Measurements from ENCODE around the gene LUC7L2.
A peak's percentile ranks its signal among the peaks of the same experiment; 100 is the strongest.
"Not testable (repeated sequence)": the region's sequence is repeated elsewhere in the genome, so short reads cannot be mapped to it uniquely, and the experiment has no call there.

The LUC7L2 gene

GRCh38 chr7:139403601-139404000, 43.9 kb downstream of the LUC7L2 start:
- no peak for DNase-seq

GRCh38 chr7:139407555-139407954, 47.9 kb downstream of the LUC7L2 start:
- no peak for DNase-seq

DNA sequence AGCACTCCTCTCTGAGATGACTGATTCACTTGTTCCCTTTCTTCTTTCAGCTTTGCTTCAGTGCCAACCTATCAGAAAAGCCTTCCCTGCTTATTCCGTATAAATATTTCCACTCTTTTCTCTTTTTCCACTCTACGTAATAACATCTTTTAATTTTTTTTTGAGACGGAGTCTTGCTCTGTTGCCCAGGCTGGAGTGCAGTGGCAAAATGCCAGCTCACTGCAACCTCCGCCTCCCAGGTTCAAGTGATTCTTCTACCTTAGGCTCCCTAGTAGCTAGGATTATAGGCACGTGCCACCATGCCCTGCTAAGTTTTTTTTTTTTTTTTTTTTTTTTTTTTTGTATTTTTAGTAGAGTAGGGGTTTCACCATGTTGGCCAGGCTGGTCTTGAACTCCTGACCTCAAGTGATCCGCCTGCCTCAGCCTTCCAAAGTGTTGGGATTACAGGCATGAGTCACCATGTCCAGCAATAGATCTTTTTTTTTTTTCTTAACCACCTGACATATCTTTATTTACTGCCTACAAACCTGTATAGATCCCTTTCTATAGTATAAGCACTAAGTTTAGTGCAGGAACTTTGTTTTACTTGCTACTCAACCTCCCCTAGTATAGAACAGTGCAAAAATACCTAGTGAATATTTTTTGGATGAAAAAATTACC, 55.2 kb downstream of the LUC7L2 start:
- not testable (repeated sequence) for DNase-seq

DNA sequence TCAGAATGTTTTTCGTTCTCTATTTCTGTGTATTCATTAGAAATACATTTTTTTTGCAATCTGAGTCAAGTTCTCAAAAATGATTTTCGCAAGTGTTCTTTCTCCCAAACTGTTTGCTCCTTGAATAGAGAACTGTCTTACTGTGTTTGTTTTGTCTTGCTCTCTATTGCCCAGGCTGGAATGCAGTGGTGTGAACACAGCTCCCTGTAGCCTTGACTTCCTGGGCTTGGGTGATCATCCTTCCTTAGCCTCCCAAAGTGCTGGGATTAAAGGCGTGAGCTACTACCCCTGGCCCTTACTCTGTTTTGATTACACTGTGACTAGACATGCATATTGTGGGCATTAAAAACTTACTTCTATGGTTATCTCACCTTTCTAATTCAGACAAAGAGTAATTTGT, 56.7 kb downstream of the LUC7L2 start:
- no peak for DNase-seq

GRCh38 chr7:139417478-139417877, 57.8 kb downstream of the LUC7L2 start:
- no peak for DNase-seq

GRCh38 chr7:139421123-139421522, 61.4 kb downstream of the LUC7L2 start:
- no peak for DNase-seq

DNA sequence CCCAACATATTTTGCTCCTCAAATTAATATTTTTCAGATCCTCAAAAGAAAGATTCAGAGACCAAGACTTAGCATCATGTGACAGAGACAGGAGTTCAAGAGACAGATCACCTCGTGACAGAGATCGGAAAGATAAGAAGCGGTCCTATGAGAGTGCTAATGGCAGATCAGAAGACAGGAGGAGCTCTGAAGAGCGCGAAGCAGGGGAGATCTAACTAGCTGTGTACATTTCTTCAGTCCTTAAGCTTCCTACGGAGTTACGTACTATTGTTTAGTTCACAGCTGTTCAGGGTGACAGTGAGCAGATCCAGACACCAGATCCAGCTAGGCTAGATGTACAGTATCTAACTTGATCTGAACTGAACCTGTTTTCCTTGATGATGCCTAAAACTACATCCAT, 62.4 kb downstream of the LUC7L2 start:
- no peak for DNase-seq

- no peak for DNase-seq
Measured at GRCh38 chr7:139423091-139423490, 63.4 kb downstream of the LUC7L2 start.

- DNase-seq = no peak
Measured at GRCh38 chr7:139424004-139424403, 64.3 kb downstream of the LUC7L2 start.

DNA sequence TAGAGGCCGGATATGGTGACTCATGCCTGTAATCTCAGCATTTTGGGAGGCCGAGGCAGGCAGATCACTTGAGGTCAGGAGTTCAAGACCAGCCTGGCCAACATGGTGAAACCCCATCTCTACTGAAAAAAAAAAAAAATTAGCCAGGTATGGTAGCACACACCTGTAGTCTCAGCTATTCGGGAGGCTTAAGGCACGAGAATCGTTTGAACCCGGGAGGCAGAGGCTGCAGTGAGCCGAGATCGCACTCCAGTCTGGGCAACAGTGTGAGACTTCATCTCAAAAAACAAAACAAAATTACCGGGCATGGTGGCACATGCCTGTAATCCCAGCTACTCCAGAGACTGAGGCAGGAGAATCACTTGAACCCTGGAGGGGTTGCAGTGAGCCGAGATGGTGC, 66.0 kb downstream of the LUC7L2 start:
- DNase-seq = not testable (repeated sequence)

DNA sequence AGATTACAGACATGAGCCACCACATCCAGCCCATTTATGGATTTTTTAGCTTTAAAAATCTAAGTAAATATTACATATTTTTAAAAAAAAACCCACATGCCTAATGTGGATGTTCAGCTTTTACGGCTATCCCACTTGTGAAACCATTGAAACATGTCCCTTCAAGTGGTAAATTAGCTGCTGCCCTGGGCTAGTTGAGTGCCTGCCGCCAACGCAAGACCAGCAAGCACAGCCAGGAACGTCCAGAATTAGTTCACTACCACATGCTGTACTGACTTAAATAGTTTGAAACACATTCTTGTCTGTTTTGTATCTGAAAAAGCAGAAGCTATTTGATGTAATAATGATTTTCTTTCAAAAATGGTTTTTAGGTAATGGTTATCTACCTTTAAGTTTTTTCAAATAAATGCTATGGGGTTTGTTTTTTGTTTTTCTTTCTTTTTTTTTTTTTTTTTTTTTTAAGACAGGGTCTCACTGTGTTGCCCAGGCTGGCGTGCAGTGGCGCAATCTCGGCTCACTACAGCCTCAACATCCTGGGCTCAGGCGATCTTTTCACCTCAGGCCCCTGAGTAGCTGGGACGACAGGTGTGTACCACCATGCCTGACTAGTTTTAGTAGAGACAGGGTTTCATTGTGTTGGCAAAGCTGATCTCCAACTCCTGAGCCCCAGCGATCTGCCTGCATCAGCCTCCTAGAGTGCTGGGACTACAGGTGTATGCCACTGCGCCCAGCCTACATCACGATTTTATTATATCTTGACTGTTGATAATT, 66.7 kb downstream of the LUC7L2 start:
- DNase-seq = no peak

GRCh38 chr7:139427029-139427420, 67.3 kb downstream of the LUC7L2 start:
- DNase-seq = no peak

DNA sequence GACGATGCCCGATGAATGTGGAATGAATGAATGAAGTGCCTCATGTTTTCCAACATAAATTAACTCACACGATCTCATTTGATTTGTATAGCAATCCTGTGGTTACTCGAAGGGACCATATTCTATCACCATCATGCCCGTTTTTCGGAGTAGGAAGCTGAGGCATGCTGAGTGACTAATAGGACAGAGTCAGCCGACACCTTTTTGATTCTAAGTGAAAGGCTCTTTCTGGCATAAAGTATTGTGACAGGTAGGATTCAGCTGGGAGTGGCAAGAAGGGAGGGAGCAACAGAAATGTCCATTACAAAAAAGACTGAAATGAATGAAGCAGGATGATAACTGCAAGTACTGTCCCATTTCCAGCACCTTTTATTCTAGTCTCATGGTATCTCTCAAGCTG, 68.1 kb downstream of the LUC7L2 start:
- DNase-seq = no peak

DNA sequence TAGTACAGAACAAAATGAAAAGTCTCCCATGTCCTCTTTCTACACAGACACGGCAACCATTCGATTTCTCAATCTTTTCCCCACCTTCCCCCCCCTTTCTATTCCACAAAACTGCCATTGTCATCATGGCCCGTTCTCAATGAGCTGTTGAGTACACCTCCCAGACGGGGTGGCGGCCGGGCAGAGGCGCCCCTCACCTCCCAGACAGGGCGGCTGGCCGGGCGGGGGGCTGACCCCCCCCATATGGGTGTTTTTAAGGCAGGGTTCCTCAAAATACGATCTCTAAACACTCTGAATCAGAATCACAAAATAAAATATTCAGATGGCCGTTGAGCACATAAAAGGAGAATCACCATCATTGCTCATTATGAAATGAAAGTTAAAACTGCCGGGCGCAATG, 70.0 kb downstream of the LUC7L2 start:
- DNase-seq = not testable (repeated sequence)

- no peak for DNase-seq
Measured at GRCh38 chr7:139430443-139430842, 70.7 kb downstream of the LUC7L2 start.

DNA sequence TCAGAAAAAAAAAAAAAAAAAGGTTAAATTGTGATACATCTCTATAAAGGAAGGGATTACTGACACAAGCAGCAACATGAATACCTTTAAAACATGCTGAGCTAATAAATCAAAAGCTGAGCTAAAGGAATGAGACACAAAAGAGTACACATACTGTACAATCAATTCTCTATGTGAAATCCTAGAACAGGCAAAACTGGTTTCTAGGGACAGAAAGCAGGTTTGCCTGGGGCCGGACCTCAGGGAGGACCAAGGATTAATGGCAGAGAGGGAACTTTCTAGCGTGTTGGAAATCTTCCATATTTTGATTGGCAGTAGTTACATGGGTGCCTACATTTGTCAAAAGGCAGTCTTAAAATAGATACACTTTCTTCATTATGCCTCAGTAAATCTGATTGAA, 71.3 kb downstream of the LUC7L2 start:
- DNase-seq = no peak

- no peak for DNase-seq
Measured at GRCh38 chr7:139431459-139431858, 71.8 kb downstream of the LUC7L2 start.

DNA sequence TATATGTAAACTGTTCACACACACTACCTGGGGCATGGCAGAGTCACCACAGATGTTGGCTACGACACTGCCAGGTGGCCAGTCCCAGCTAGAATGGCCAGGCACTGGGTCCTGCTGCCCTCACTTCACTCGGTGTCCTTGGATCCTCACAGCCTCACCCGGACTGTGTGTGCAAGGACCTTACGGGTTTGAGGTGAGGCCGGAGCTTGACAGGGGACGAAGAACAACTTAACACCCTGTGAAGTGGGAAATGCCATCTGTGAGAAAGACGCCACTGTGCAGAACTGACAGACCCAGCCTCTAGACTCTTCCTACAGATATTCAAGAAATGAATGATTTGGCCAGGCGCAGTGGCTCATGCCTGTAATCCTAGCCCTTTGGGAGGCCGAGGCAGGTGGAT, 77.1 kb downstream of the LUC7L2 start:
- no peak for DNase-seq

DNA sequence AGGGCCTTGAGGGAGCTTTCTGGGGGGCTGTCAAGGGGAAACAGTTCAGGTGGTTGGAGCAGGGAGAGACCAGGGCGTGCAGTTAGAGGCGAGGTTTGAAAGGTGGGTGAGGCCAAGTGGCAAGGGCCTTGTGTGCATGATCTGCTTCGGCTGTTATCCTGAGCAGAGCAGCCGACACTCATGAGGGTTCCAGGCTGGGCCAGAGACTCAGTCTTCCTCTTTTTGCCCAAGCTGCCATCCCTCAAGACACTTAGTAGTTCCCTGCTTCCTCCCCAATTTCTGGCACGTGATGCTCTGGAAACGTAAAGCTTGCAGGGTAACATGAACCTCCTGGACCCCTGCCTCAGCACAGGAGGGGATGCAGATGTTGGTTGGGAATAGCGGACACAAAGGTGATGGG, 79.7 kb downstream of the LUC7L2 start:
- DNase-seq = peak; percentile 59 to 63

- DNase-seq = no peak
Measured at GRCh38 chr7:139441961-139442360, 82.3 kb downstream of the LUC7L2 start.

- no peak for DNase-seq
Measured at GRCh38 chr7:139446051-139446890, 86.6 kb downstream of the LUC7L2 start.

- DNase-seq = no peak
Measured at GRCh38 chr7:139450851-139451250, 91.2 kb downstream of the LUC7L2 start.

GRCh38 chr7:139451638-139452037, 91.9 kb downstream of the LUC7L2 start:
- DNase-seq = no peak
